HepG2 (cell line): ENCODE results near the gene ZBED5. TPM values are rescaled to one million over a fixed set of nuclear protein-coding genes. Genes with fewer than 3 reads are reported as not detected.
A peak's percentile ranks its signal among the peaks of the same experiment; 100 is the strongest.

Experiments
- FOXO1 ChIP-seq: sonication (generic); formaldehyde crosslinking; IDR thresholded peaks from 2 replicates; pipeline ENCODE4 v1.4.0; 2020; ENCODE audit warnings: missing genetic modification reagents
- GFI1 ChIP-seq: sonication (generic); formaldehyde crosslinking; IDR thresholded peaks from 2 replicates; pipeline ENCODE4 v1.5.0; 2020; ENCODE audit warnings: missing genetic modification reagents, mild to moderate bottlenecking, borderline replicate concordance
- HCFC1 ChIP-seq: fragments of 150-350 bp; IDR thresholded peaks from 2 replicates; pipeline ENCODE4 v1.6.1; 2014; ENCODE audit warnings: low read depth, low read length
- HES4 ChIP-seq: sonication (generic); formaldehyde crosslinking; IDR thresholded peaks from 2 replicates; pipeline ENCODE4 v1.9.0; 2021; ENCODE audit warnings: mild to moderate bottlenecking, missing genetic modification reagents, borderline replicate concordance
- KMT2B ChIP-seq: IDR thresholded peaks from 2 replicates; pipeline ENCODE4 v1.6.1; 2016; ENCODE audit warnings: missing genetic modification reagents, missing compliant biosample characterization
- NFAT5 ChIP-seq: sonication (generic); formaldehyde crosslinking; IDR thresholded peaks from 2 replicates; pipeline ENCODE4 v1.4.0; 2020; ENCODE audit warnings: missing genetic modification reagents
- NFATC3 ChIP-seq: sonication (generic); formaldehyde crosslinking; IDR thresholded peaks from 2 replicates; pipeline ENCODE4 v1.5.1; 2020; ENCODE audit warnings: mild to moderate bottlenecking, missing genetic modification reagents
- SP5 ChIP-seq: IDR thresholded peaks from 2 replicates; pipeline ENCODE4 v1.6.1; 2016; ENCODE audit warnings: low read depth, borderline replicate concordance
- ZHX1 ChIP-seq: sonication (generic); formaldehyde crosslinking; IDR thresholded peaks from 2 replicates; pipeline ENCODE4 v1.8.1; 2022; ENCODE audit warnings: low read depth, mild to moderate bottlenecking, missing genetic modification reagents
- ZNF280B ChIP-seq: sonication (generic); formaldehyde crosslinking; IDR thresholded peaks from 2 replicates; pipeline ENCODE4 v1.5.0; 2020; ENCODE audit warnings: missing genetic modification reagents, mild to moderate bottlenecking, borderline replicate concordance
- ZNF292 ChIP-seq: sonication (generic); formaldehyde crosslinking; IDR thresholded peaks from 2 replicates; pipeline ENCODE4 v1.8.1; 2022; ENCODE audit warnings: mild to moderate bottlenecking, low read depth, missing genetic modification reagents, borderline replicate concordance
- ZNF530 ChIP-seq: sonication (generic); formaldehyde crosslinking; IDR thresholded peaks from 2 replicates; pipeline ENCODE4 v1.5.0; 2020; ENCODE audit warnings: low read depth, mild to moderate bottlenecking, missing genetic modification reagents
- ZNF547 ChIP-seq: sonication (generic); formaldehyde crosslinking; IDR thresholded peaks from 2 replicates; pipeline ENCODE4 v1.5.1; 2020; ENCODE audit warnings: mild to moderate bottlenecking, missing genetic modification reagents
- ZNF644 ChIP-seq: IDR thresholded peaks from 2 replicates; pipeline ENCODE4 v1.6.1; 2016; ENCODE audit warnings: low read depth
- ZNF703 ChIP-seq: sonication (generic); formaldehyde crosslinking; IDR thresholded peaks from 2 replicates; pipeline ENCODE4 v1.5.1; 2020; ENCODE audit warnings: missing genetic modification reagents, mild to moderate bottlenecking, moderate library complexity, borderline replicate concordance
- ZNF724P ChIP-seq: sonication (generic); formaldehyde crosslinking; IDR thresholded peaks from 2 replicates; pipeline ENCODE4 v1.8.0; 2022; ENCODE audit warnings: missing genetic modification reagents, borderline replicate concordance
- ZNF788 ChIP-seq: sonication (generic); formaldehyde crosslinking; IDR thresholded peaks from 2 replicates; pipeline ENCODE4 v1.5.0; 2020; ENCODE audit warnings: mild to moderate bottlenecking, missing genetic modification reagents, borderline replicate concordance
- ZNF792 ChIP-seq: IDR thresholded peaks from 2 replicates; pipeline ENCODE4 v1.6.1; 2016
- ZNF891 ChIP-seq: sonication (generic); formaldehyde crosslinking; IDR thresholded peaks from 2 replicates; pipeline ENCODE4 v1.5.0; 2020; ENCODE audit warnings: mild to moderate bottlenecking, missing genetic modification reagents
- polyA plus RNA-seq, 8 experiments: library from polyadenylated mRNA; depleted of rRNA in 3 of 8; stranded (reverse) in 7 of 8; unstranded in 1 of 8; fragments of >200 nt; fragmentation: Illumina TruSeq in 4 of 8; extraction: Trizol in 4 of 8; gene quantifications; 2 replicates each; pipeline versions ENCODE4 v1.2.1 to v1.2.3, GENCODE V29; 2011 to 2016; ENCODE audit warnings: low read depth in 4 of 8, missing spikeins in 1 of 8, mixed read lengths in 1 of 8; ENCODE audit not compliant: insufficient read depth in 1 of 8
- total RNA-seq, 5 experiments: library from RNA; depleted of rRNA; stranded (reverse); fragments of >200 nt; fragmentation: Illumina TruSeq; extraction: Trizol; gene quantifications; 2 replicates each; pipeline ENCODE4 v1.2.3, GENCODE V29; 2016; ENCODE audit warnings: low read depth in 1 of 5

ZBED5 gene
- total and polyA plus RNA-seq, 2 of the 13 experiments (the other 11 are each of a cell fraction or from before 2014, with no cell fraction given), result 18.2 to 38.6 TPM

- peak; percentile 54; the same call in 1 of the 2 replicates for TF ChIP-seq KMT2B (CRISPR knock-in tag)
- peak; percentile 50; the same call in 1 of the 2 replicates for TF ChIP-seq ZNF891 (CRISPR knock-in tag)
- 0 out of 2 replicates have a peak, but pooled peaks have one; percentile 2 for TF ChIP-seq ZNF724P (CRISPR knock-in tag)
- TF ChIP-seq ZHX1 (CRISPR knock-in tag), result no peak
- TF ChIP-seq ZNF788 (CRISPR knock-in tag), result peak; percentile 23; the same call in 1 of the 2 replicates
- no peak for TF ChIP-seq ZNF530
- TF ChIP-seq ZNF547 (CRISPR knock-in tag), result 0 out of 2 replicates have a peak, but pooled peaks have one; percentile 3
- peak; percentile 77; the same call in 1 of the 2 replicates for TF ChIP-seq ZNF292 (CRISPR knock-in tag)
- TF ChIP-seq ZNF792 (CRISPR knock-in tag), result peak; percentile 12; the same call in 1 of the 2 replicates
- 0 out of 2 replicates have a peak, but pooled peaks have one; percentile 54 for TF ChIP-seq GFI1 (CRISPR knock-in tag)
- peak; percentile 10; the same call in 1 of the 2 replicates for TF ChIP-seq NFAT5 (CRISPR knock-in tag)
- TF ChIP-seq FOXO1 (CRISPR knock-in tag), result peak; percentile 1; the same call in 1 of the 2 replicates
- no peak for TF ChIP-seq ZNF644 (CRISPR knock-in tag)
- TF ChIP-seq ZNF703 (CRISPR knock-in tag), result no peak
- 0 out of 2 replicates have a peak, but pooled peaks have one; percentile 2 for TF ChIP-seq SP5 (CRISPR knock-in tag)
- TF ChIP-seq HCFC1, result 0 out of 2 replicates have a peak, but pooled peaks have one; percentile 7
- TF ChIP-seq ZNF280B, result peak; percentile 70; the same call in 1 of the 2 replicates
- peak; percentile 76; the same call in 1 of the 2 replicates for TF ChIP-seq HES4 (CRISPR knock-in tag)
- peak; percentile 32; the same call in 1 of the 2 replicates for TF ChIP-seq NFATC3 (CRISPR knock-in tag)
These were observed 829 bp upstream of the ZBED5 start (continued) for GRCh38 chr11:10858439-10859325.
